Stimulated activated CD8-positive, alpha-beta memory T cell treated with anti-CD3 and anti-CD28 coated beads, Interleukin-4, amount 100 ng/mL, for 4 hours (primary cell): ENCODE results near the gene ASIC3.
"Not testable (repeated sequence)": the region's sequence is repeated elsewhere in the genome, so short reads cannot be mapped to it uniquely, and the experiment has no call there.

Experiments used
- DNase-seq, 2 donors: peaks; one replicate each; pipeline ENCODE4 v3.0.0-alpha.2; 2020; ENCODE audit warnings: low read depth in 2 of 2, low spot score in 1 of 2

The ASIC3 gene

DNA sequence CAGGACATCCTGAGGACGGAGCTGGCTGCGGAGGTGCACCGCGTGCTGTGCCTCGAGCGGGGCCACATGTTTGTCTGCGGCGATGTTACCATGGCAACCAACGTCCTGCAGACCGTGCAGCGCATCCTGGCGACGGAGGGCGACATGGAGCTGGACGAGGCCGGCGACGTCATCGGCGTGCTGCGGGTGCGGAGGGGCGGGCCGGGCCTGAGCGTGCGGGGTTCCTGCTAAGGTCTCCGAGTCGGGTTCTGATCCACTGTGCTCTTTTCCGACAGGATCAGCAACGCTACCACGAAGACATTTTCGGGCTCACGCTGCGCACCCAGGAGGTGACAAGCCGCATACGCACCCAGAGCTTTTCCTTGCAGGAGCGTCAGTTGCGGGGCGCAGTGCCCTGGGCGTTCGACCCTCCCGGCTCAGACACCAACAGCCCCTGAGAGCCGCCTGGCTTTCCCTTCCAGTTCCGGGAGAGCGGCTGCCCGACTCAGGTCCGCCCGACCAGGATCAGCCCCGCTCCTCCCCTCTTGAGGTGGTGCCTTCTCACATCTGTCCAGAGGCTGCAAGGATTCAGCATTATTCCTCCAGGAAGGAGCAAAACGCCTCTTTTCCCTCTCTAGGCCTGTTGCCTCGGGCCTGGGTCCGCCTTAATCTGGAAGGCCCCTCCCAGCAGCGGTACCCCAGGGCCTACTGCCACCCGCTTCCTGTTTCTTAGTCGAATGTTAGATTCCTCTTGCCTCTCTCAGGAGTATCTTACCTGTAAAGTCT lies 34.4 kb upstream of the ASIC3 start:
- peak; percentile 57 to 63 for DNase-seq

DNA sequence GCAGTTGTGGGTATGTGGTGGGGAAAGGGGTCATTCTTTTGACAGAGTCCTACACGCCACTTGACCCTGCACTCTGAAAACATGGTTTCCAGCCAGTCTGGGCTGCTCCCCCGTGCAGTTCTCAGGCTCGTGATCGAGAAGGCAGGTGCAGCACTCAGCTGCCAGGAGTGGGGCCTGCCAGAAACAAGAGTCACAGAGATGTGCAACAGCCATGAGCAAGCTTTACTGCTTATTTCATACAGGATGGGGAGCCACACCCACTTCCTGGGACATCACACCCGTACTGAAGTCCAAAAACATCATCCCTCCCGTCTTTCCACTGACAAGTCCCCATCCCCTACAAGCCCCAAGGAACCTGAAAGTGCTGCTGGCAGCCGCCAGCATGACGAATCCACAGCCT lies 33.4 kb upstream of the ASIC3 start:
- DNase-seq = no peak

- DNase-seq = no peak
Measured at GRCh38 chr7:151015967-151016366, 32.4 kb upstream of the ASIC3 start.

DNA sequence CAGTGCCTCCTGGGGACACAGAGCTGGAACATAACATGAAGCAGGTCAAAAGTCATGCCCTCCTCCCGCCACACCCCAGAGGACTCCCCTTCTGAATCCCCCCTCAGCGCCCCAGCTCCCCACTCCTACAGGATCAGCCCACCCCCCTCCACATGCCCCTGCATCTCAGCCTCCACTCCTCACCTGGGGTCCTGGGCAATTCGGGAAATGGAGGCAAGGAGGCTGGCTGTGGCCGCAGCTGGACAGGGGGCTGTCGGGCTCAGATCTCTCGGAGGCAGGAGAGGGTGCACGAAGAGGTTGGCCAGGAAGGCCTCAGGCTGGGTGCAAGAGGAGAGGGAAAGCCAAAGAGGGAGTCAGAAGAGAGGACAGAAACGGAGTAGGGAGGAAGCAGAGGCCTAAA lies 31.8 kb upstream of the ASIC3 start:
- no peak for DNase-seq

GRCh38 chr7:151016942-151017341 lies 31.4 kb upstream of the ASIC3 start:
- no peak for DNase-seq

DNA sequence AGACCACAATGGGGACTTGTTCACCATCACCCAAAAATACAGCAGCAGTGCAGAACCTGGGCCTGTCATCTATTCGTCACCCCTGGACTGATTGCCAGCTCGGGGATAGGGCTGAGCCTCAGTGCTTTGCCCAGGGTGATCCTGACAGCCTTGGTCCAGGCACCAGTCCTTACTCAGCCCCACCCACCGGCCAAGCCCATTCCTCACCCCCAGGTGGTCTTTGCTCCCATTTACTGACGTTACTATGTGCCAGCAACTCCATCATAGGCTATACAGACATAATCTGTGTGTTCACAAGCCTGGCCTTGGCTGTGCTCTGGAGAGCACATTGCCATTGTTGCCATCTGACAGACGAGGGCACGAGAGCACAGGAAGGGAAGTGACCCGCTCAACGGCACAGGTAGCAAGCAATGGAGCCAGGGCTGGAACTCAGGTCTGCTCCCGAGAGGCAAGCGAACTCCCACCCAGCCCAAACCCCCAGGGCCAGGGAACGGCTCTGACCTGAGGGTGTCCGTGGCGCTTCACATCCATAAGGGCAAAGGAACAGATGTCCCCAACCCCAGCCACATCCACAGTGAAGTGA lies 30.9 kb upstream of the ASIC3 start:
- DNase-seq = no peak

- DNase-seq = peak; percentile 60 to 71
Measured at GRCh38 chr7:151017953-151018420, 30.3 kb upstream of the ASIC3 start.

DNA sequence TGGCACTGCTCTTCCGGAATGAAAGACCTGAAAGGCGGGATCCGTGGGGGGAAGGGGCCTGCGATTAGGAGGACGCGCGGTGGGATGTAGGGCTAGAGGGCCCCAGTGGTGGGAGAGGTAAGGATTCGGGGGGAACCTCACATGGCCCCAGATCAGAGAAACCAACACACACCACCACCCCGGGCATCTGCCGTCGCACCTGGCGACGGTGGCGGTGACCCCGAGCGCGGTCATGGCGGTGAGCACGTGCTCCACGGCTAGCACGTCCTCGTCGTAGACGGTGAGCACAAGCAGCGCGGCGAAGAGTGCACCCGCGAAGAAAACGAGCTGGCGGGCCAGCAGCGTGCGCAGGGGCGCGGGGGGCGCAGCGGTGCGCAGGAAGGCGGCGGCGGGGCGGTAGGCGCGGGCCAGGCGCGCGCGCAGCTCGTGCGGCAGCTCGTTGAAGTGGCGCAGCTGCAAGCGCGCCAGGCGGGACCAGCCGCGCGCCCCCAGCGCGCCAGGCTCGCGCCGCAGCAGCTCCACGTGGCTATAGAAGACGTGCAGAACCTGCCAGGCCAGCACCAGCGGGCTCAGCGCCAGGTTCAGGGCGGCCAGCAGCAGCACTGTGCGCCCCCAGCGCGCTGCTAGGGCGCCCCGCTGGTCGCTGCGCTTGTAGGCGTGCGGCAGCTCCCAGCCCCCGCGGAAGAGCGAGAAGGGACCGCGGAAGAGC lies 29.8 kb upstream of the ASIC3 start:
- no peak for DNase-seq

DNA sequence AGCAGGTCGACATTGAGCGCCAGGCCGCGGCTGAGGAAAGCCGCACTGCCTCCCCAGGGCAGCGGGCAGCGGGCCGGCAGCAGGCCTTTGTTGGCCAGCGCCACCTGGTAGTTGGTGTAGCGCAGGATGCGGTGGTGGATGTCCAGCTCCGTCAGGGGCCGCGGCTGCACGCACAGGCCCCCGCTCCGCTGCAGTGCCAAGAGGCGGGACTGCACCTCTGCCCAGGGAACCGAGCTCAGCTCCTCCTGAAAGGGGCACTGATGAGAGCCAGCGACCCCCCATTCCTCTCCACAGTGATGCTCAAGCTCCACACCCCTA lies 29.2 kb upstream of the ASIC3 start:
- no peak for DNase-seq

- DNase-seq = no peak
Measured at GRCh38 chr7:151020231-151020630, 28.1 kb upstream of the ASIC3 start.

- DNase-seq = no peak
Measured at GRCh38 chr7:151023232-151023631, 25.1 kb upstream of the ASIC3 start.

DNA sequence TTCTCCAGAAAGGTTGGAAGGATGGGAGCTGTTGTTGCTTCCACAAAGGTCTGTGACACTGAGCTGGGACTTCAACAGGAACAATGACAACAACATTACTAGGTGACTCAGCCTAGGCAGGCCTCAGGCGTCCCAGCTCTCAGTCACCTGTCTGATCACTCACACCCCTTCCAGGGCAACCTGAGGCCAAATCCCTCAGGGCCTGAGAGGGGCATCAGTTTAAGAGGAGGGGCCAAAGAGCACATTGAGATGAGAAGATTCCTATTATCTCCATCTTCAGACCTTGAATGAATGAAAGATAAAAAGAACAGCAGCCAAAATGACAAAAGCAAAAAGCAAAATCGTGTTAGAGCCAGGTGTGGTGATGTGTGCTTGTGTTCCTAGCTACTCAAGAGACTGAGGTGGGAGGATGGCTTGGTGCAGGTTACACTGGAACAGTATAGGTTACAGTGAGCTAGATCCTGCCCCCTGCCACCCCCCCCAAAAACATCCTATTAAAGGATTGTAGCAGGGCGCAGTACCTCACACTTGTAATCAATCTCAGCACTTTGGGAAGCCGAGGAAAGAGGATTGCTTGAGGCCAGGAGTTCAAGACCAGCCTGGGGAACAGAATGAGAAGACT lies 23.8 kb upstream of the ASIC3 start, which contains the start of gene ATG9B:
ATG9B (minus strand) TSS at position 60 of the 622 bp plus-strand sequence. CDS start 71 bp downstream, outside the sequence.
- no peak for DNase-seq

DNA sequence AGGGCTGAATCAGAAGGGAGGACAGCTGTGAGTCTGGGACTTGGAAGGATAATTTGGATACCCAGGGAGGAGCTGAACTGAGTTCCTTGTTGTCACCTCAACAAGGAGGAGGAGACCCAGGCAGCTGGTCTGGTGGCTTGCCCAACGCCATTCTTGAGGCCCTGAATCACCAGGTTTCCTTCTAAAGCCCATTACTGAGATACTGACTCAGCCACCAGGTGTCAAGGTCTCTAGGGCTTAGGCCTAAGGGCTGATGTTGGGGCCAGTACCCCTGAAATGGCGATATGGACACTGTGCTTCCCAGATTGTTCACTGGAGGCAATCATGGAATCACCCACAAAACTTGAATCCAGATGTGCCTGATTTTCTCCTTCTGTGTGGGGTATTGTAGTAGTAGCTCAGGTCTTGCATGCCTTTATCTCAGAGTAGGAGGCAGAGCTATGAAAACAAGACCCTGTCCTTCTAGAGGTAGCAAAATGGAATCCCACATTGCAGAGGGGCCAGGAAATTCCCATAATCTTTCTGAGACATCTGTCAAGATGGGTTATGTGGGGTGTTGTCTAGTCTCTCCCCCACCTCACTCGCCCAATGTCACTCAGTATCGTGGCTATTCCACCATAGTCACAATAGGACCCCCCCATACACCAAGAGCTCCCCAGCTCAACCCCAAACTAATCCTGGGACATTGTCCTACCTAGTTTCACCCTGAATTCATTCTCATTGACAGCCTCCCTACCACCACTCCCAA lies 22.2 kb upstream of the ASIC3 start:
- no peak for DNase-seq

DNA sequence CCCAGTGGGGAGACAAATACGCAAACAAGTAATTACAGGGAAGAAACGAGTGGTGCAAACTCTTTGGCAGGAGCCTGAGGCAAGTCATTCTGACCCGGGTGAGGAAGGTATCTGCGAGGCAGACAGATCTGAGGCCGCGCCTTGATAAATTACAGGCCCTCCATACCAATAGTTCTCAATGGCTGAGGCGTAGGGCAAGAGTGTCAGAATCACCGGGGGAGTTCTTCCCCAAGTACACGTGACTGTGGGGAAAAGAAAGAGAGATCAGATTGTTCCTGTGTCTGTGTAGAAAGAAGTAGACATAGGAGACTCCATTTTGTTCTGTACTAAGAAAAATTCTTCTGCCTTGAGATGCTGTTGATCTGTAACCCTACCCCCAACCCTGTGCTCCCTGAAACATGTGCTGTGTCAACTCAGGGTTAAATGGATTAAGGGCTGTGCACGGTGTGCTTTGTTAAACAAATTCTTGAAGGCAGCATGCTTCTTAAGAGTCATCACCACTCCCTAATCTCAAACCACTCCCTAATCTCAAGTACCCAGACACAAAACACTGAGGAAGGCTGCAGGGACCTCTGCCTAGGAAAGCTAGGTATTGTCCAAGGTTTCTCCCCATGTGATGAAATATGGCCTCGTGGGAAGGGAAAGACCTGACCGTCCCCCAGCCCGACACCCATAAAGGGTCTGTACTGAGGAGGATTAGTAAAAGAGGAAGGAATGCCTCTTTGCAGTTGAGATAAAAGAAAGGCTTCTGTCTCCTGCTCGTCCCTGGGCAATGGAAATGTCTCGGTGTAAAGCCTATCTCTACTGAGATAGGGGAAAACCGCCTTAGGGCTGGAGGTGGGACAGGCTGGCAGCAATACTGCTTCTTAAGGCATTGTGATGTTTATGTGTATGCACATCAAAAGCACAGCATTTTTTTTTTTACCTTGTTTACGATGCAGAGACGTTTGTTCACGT lies 21.3 kb upstream of the ASIC3 start:
- not testable (repeated sequence) for DNase-seq

DNA sequence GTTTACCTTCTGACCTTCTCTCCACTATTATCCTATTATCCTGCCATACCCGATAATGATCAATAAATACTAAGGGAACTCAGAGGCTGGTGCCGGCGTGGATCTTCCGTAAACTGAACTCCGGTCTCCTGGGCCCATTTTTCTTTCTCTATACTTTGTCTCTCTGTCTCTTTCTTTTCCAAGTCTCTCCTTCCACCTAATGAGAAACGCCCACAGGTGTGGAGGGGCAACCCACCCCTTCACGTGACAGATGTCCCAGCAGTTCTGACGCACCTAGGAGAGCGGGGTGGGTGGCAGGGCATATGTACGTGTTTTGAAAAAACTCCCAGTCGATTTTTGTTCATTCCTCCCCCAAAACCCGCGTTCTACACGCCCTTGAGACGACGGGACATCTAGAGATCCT lies 20.6 kb upstream of the ASIC3 start:
- peak in 1 of 2 donors; percentile 27 for DNase-seq

DNA sequence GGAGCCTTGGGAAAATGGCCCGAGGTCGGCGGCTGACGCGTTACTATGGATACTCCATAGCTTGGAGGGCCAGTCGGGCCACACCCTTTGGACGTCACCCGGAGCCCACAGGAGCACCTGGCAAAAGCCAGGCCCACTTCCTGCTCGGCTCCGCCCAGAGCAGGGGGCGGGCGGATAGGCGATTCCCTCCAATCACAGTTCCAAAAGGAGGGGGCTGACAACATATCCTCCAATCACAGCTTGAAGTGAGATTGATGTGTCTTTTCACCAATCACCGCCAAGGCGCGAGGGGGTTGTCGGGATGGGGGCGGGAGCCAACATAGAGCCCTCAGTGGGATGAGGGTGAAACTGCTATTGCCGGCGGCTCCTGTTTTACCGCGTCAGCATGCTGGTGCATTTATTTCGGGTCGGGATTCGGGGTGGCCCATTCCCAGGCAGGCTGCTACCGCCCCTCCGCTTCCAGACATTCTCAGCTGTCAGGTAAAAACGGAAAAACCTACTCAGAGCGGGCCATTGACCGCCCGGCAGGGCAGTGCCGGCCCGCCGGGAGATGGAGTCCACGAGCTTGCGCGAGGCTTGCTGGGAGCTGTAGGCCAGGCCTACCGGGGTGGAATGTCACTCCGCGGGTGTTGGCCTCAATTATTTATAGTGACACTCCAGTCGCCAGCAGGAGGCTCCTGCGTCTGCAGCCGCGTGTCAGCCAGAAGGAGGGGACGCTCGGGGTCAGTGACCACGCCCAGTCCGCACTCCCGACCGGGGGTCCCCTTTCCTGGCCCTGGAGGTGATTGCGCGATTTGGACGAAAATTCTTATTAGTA lies 20.0 kb upstream of the ASIC3 start, which contains the start of gene ABCB8:
ABCB8 (plus strand) TSS at position 320 of the 817 bp plus-strand sequence; CDS start at position 386, 66 bp downstream.
- DNase-seq = peak; percentile 95 to 96

GRCh38 chr7:151028948-151029501 lies 19.3 kb upstream of the ASIC3 start:
- DNase-seq = no peak

- no peak for DNase-seq
Measured at GRCh38 chr7:151031011-151031410, 17.3 kb upstream of the ASIC3 start.
